Renal cortical epithelial cell (primary cell): Measurements from ENCODE around the gene PRPF19. TPM values are rescaled to one million over a fixed set of nuclear protein-coding genes. Genes with fewer than 3 reads are reported as not detected.

Experiments used
- DNase-seq: peaks from one replicate; pipeline ENCODE4 v3.0.0-alpha.2; 2011; ENCODE audit warnings: low read depth
- total RNA-seq: library from RNA; depleted of rRNA; stranded (reverse); fragments of >200 nt; gene quantifications from 2 replicates; pipeline ENCODE4 v1.2.3, GENCODE V29; 2014

PRPF19 gene
- total RNA-seq, 1 donor from 2014 or later: 49.8 TPM

DNA sequence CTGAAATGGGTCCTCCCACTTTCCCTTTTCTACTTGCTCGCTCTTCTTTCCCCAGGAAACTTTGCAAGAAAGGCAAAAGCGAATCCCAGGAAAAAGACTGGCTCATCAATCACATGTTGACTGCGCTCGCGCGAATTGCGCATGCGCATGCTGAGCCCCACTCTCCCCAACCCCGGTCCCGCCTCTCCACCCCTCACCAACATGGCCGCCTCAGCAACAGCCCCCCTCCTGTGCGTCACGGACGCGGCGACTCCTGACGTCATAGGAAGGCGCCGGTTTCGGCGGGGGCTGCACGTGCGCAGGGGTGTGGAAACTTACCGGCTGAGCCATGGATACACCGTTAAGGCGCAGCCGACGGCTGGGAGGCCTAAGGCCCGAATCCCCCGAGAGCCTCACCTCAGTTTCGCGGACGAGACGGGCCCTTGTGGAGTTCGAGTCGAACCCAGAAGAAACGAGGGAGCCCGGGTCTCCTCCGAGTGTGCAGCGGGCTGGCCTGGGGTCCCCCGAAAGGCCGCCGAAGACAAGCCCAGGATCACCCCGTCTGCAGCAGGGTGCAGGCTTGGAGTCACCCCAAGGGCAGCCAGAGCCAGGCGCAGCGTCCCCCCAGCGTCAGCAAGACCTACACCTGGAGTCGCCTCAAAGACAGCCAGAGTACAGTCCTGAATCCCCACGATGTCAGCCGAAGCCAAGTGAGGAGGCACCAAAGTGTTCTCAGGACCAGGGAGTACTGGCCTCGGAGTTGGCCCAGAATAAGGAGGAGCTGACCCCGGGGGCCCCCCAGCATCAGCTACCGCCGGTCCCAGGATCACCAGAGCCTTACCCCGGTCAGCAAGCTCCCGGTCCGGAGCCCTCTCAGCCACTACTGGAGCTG is 64.4 kb downstream of the PRPF19 start, which contains the start of gene CCDC86:
TSS of gene CCDC86 (plus strand) at position 317 of the 871 bp plus-strand sequence. CDS start at position 329, 12 bp downstream.
- peak; percentile 87 for DNase-seq

Other genes starting within 250 kb of the PRPF19 start
- gene MS4A8, start 207.0 kb downstream of the PRPF19 start, total RNA-seq: not detected in 2 replicates
- not detected in 2 replicates for gene MS4A18, start 181.9 kb downstream of the PRPF19 start, total RNA-seq
- gene MS4A15, start 149.7 kb downstream of the PRPF19 start, total RNA-seq: not detected in 2 replicates
- not detected in 2 replicates for gene MS4A10, start 121.3 kb downstream of the PRPF19 start, total RNA-seq
- 6.4 and 21.2 TPM in 2 replicates for gene CCDC86, start 64.5 kb downstream of the PRPF19 start, total RNA-seq
- gene PTGDR2, start 50.6 kb downstream of the PRPF19 start, total RNA-seq: not detected in 2 replicates
- not detected in 2 replicates for gene ZP1, start 39.0 kb downstream of the PRPF19 start, total RNA-seq
- 18.6 and 37.7 TPM in 2 replicates for gene TMEM109, start 7.6 kb upstream of the PRPF19 start, total RNA-seq
- gene TMEM132A, start 17.9 kb upstream of the PRPF19 start, total RNA-seq: 137 and 213 TPM in 2 replicates
- gene SLC15A3, start 45.6 kb upstream of the PRPF19 start, total RNA-seq: 0.89 and 5.9 TPM in 2 replicates
- gene CD6, start 65.1 kb upstream of the PRPF19 start, total RNA-seq: not detected in 2 replicates
- not detected in 2 replicates for gene CD5, start 195.9 kb upstream of the PRPF19 start, total RNA-seq